ENCODE data around the gene ATN1. TPM values are rescaled to one million over a fixed set of nuclear protein-coding genes. Genes with fewer than 3 reads are reported as not detected.

Gene ATN1
- total RNA-seq, 1 donor from 2014 or later = 118 TPM

DNA sequence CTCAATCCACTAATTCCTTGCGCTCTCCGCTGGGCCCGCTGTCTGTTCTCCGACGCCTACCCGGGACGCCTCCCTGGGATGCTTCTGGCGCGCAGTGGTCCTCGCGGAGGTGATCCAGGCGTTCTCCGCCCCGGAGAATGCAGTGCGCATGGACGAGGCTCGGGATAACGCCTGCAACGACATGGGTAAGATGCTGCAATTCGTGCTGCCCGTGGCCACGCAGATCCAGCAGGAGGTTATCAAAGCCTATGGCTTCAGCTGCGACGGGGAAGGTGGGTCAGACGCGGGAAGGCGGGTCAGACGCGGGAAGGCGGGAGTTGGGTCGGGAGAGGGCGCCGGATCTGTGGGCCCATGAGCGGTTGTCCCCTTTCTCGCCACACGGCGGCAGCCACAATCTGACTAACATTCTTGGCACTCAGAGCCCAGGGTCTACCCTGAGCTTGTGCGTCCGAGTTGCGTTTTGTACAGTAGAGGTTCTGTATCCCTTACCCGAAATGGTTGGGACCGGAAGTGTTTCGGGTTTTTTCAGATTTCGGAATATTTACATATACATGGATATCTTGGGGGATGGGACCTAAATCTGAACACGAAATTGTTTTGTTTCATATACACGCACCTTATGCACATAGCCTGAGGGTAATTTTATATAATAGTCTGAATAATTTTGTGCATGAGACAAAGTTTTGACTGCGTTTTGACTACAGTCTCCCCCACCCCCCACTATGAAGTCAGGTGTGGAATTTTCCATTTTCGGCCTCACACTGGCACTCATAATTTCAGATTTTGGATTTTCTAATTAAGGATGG is 16.8 kb downstream of the ATN1 start:
- DNase-seq (ENCODE audit: low read depth, low spot score) = peak; percentile 84
- H3K4me3 Mint-ChIP-seq = peak overlapping the region; percentile 92
- peaks cover 24% of the 10 kb centered on the region for H3K27me3 Mint-ChIP-seq (ENCODE audit: low read depth)
- peak overlapping the region; percentile 96 for H3K27ac Mint-ChIP-seq (ENCODE audit: unreplicated experiment)
- no peaks in the 10 kb centered on the region for H3K9me3 Mint-ChIP-seq
- TF ChIP-seq, protein P1, sequence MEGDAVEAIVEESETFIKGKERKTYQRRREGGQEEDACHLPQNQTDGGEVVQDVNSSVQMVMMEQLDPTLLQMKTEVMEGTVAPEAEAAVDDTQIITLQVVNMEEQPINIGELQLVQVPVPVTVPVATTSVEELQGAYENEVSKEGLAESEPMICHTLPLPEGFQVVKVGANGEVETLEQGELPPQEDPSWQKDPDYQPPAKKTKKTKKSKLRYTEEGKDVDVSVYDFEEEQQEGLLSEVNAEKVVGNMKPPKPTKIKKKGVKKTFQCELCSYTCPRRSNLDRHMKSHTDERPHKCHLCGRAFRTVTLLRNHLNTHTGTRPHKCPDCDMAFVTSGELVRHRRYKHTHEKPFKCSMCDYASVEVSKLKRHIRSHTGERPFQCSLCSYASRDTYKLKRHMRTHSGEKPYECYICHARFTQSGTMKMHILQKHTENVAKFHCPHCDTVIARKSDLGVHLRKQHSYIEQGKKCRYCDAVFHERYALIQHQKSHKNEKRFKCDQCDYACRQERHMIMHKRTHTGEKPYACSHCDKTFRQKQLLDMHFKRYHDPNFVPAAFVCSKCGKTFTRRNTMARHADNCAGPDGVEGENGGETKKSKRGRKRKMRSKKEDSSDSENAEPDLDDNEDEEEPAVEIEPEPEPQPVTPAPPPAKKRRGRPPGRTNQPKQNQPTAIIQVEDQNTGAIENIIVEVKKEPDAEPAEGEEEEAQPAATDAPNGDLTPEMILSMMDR (conservative IDR thresholded peaks at IDR 0.05) = peak; percentile 98
- H3K4me1 Mint-ChIP-seq = peaks cover 47% of the 10 kb centered on the region
- H3K36me3 Mint-ChIP-seq (ENCODE audit: low read depth) = peaks cover 7% of the 10 kb centered on the region

DNA sequence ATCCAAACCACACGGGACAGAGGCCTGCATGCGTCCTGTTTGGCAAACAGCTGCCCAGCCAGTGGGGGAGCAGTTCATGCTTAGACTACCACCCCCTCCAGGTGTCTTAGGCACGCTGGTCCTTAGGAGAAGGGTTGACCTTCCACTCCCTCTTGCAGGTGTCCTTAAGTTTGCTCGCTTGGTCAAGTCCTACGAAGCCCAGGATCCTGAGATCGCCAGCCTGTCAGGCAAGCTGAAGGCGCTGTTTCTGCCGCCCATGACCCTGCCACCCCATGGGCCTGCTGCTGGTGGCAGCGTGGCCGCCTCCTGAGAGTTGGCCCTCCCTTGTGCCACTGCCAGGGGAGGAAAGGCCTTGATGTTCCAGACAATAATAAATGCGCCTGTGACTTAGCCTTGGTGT is 17.9 kb downstream of the ATN1 start:
- H3K4me1 Mint-ChIP-seq = peaks cover 47% of the 10 kb centered on the region
- TF ChIP-seq, protein P1 (conservative IDR thresholded peaks at IDR 0.05) = no peak
- peaks cover 24% of the 10 kb centered on the region for H3K27me3 Mint-ChIP-seq (ENCODE audit: low read depth)
- no peaks in the 10 kb centered on the region for H3K9me3 Mint-ChIP-seq
- no peak overlapping the region for H3K27ac Mint-ChIP-seq (ENCODE audit: unreplicated experiment)
- no peak for DNase-seq (ENCODE audit: low read depth, low spot score)
- H3K4me3 Mint-ChIP-seq = peak overlapping the region; percentile 92
- peaks cover 5% of the 10 kb centered on the region for H3K36me3 Mint-ChIP-seq (ENCODE audit: low read depth)

DNA sequence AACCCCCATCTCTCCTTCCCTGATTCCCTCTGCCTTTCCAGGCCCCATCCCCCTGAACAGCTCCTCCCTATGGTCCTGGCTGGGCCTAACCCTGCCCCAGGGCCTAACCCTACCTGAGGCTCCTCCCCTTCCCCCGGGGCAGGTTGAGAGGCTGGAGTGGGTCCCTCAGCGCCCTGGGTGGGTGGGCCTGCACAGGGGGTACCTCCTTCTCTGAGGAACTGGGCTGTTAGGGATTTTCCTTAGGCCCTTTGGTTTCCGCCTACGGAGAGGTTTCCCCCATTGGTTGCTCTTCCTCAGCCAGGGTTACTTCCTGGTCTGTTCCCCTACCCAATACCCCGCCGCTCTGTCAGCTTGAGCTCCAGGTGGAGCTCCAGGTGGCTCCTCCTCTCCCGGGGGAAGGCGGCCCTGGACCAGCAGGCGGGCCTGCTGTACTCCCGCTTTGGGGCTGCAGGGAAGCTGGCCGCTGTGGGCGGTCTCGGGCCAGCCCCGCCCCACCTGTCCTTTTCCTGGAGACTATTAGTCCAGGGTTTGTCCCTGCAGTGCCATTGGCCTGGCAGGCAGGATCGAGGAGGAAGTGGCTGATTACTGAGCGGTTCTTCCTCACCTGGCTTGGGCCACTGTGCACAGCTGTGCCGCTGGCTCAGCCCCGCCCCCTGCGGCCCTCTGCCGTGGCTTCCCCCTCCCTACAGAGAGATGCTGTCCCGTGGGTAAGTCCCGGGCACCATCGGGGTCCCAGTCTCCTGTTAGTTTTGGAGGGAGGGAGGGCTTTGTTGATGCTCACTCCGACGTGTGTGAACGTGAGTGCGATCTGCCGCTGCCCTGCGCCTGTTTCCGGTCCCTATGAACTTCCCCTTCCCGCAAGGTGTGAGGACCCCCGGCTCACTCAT is 18.5 kb downstream of the ATN1 start:
- Mint-ChIP-seq H3K9me3 (no peaks in the 10 kb centered on the region), H3K27me3 (ENCODE audit: low read depth) (peaks cover 22% of the 10 kb centered on the region), H3K4me1 (peaks cover 47% of the 10 kb centered on the region), H3K4me3 (peak overlapping the region; percentile 92), H3K36me3 (ENCODE audit: low read depth) (peaks cover 4% of the 10 kb centered on the region), H3K27ac (ENCODE audit: unreplicated experiment) (no peak overlapping the region)
- TF ChIP-seq, protein P1 (conservative IDR thresholded peaks at IDR 0.05) = no peak
- DNase-seq (ENCODE audit: low read depth, low spot score) = no peak

DNA sequence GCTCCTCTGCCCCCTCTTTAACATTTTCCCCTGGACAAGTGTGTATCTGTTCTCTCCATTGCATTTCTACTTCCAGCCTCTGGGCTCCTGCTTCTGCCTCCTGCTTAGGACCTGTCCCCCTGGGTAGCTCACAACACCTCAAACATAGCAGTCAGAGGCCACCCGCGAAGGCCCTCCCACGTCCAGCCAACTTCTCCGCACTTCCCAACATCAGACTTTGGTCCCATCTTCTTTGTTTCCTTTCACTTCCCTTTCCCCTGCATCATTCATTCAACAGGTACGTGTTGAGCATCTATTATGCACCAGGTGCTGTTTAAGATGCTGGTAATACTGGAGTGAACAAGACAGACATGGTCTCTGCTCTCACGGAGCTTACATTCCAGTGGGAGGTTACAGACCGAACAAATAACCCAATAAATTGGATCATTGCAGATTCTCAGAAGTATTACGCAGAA is 19.2 kb downstream of the ATN1 start:
- H3K36me3 Mint-ChIP-seq (ENCODE audit: low read depth) = peaks cover 4% of the 10 kb centered on the region
- DNase-seq (ENCODE audit: low read depth, low spot score) = no peak
- H3K9me3 Mint-ChIP-seq = no peaks in the 10 kb centered on the region
- H3K27ac Mint-ChIP-seq (ENCODE audit: unreplicated experiment) = no peak overlapping the region
- H3K4me3 Mint-ChIP-seq = peak overlapping the region; percentile 72
- H3K27me3 Mint-ChIP-seq (ENCODE audit: low read depth) = peaks cover 21% of the 10 kb centered on the region
- TF ChIP-seq, protein P1 (conservative IDR thresholded peaks at IDR 0.05) = no peak
- peaks cover 47% of the 10 kb centered on the region for H3K4me1 Mint-ChIP-seq

DNA sequence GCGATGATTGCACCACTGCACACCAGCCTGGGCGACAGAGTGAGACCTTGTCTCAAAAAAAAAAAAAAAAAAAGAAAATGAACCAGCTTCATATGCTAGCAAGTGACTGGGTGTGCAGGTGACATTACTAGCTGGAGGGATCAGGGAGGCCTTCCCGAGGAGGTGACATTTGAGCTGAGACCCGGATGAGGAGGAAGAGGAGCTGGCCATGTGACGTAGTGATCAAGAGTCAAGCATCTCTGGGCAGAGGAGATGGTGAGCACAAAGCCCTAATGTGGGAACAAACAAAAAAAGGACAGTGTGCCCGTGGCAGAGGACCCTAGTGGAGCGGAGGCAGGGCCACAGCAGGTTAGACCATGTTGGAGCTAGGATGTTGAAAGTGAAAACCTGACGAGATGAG is 19.9 kb downstream of the ATN1 start:
- Mint-ChIP-seq H3K9me3 (no peaks in the 10 kb centered on the region), H3K4me3 (peak overlapping the region; percentile 50), H3K36me3 (ENCODE audit: low read depth) (peaks cover 4% of the 10 kb centered on the region), H3K27me3 (ENCODE audit: low read depth) (peaks cover 18% of the 10 kb centered on the region), H3K4me1 (peaks cover 45% of the 10 kb centered on the region), H3K27ac (ENCODE audit: unreplicated experiment) (no peak overlapping the region)
- TF ChIP-seq, protein P1 (conservative IDR thresholded peaks at IDR 0.05) = no peak
- no peak for DNase-seq (ENCODE audit: low read depth, low spot score)
